ENCODE measurements around the gene HRK. TPM values are rescaled to one million over a fixed set of nuclear protein-coding genes. Genes with fewer than 3 reads are reported as not detected.

The HRK gene
- total and polyA plus RNA-seq, 2 of the 4 experiments (the other 2 are of a cell fraction) = not detected

DNA sequence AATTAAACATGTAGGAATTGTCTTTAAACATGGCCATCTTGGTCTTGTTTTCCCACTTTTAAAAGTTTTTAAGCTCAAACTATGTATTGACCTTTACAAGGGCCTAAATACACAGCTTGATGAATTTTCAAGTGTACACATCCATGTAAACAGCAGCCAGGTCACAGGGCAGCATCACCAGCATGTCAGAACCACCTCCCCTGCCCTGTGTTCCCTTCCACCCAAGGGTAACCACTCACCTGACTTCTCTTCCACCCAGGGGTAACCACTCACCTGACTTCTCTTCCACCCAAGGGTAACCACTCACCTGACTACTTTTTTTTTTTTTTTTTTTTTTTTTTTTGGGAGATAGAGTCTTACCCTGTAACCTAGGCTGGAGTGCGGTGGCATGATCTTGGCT lies 34.1 kb upstream of the HRK start:
- Histone ChIP-seq H4K5ac (ENCODE audit: low read depth, low read length) (no peak overlapping the region), H3K9me1 (ENCODE audit: insufficient read depth, low read length) (peaks cover 15% of the 10 kb centered on the region), H3K4ac (ENCODE audit: low read depth, low read length) (no peak overlapping the region), H3K18ac (ENCODE audit: low read depth, low read length) (no peak overlapping the region), H3K27me3 (ENCODE audit: control insufficient read depth, insufficient read depth, low read length) (no peaks in the 10 kb centered on the region), H3K4me2 (ENCODE audit: low read depth, low read length) (no peak overlapping the region), H3K9me3 (ENCODE audit: control insufficient read depth, insufficient read depth, low read length) (no peaks in the 10 kb centered on the region), H2BK5ac (ENCODE audit: low read depth, low read length, poor library complexity, severe bottlenecking) (no peak overlapping the region), H2BK15ac (ENCODE audit: low read depth, low read length) (no peak overlapping the region), H2AFZ (replicated peaks; ENCODE audit: low read length, poor library complexity) (no peak overlapping the region), H3K9ac (ENCODE audit: low read depth, low read length) (no peak overlapping the region), H4K8ac (ENCODE audit: low read depth in 2 of 2, low read length in 2 of 2) (no peak overlapping the region), H3K36me3 (ENCODE audit: control insufficient read depth, insufficient read depth, low read length) (peaks cover 2% of the 10 kb centered on the region; the same call in 1 of the 2 replicates), H3K14ac (replicated peaks; ENCODE audit: low read depth, low read length) (no peak overlapping the region), H4K91ac (ENCODE audit: insufficient read depth, low read depth, low read length) (no peak overlapping the region), H3K4me3 (ENCODE audit: insufficient read depth, low read depth, low read length) (no peak overlapping the region), H3K23ac (ENCODE audit: low read depth, low read length) (no peak overlapping the region), H2BK20ac (ENCODE audit: low read depth, low read length) (no peak overlapping the region), H3K4me1 (ENCODE audit: control insufficient read depth, insufficient read depth, low read length) (peaks cover 7% of the 10 kb centered on the region), H3K27ac (ENCODE audit: insufficient read depth, low read length) (no peak overlapping the region), H4K20me1 (ENCODE audit: insufficient read depth, low read length) (peaks cover 58% of the 10 kb centered on the region), H2AK9ac (replicated peaks; ENCODE audit: low read depth, low read length, poor library complexity) (no peak overlapping the region), H3K79me1 (ENCODE audit: low read depth in 1 of 2, low read length in 2 of 2) (peaks cover 33 to 82% of the 10 kb centered on the region in 2 experiments), H3K56ac (ENCODE audit: extremely low read depth, insufficient read depth, low read length) (no peak overlapping the region), H2BK120ac (ENCODE audit: low read depth, low read length) (no peak overlapping the region), H2AK5ac (ENCODE audit: low read depth, low read length) (no peak overlapping the region)
- dilution Hi-C loops (cut with HindIII; ENCODE audit: low sequenced_read_pairs, unreplicated experiment) (no loop called here), in situ Hi-C loops (cut with MboI; ENCODE audit: low sequenced_read_pairs) (no loop called here), intact Hi-C loops (cut with micrococcal nuclease) (loop anchor here (5.0 kb wide), 1 partner anchor 67 kb away; no protein-coding TSS in a partner anchor)
- ATAC-seq (ENCODE audit: low read depth) (no peak), DNase-seq (no peak)
- WGBS, 2 experiments (ENCODE audit: extremely low coverage in 2 of 2, insufficient read length in 1 of 2) = 100% methylated on average over 1 of the region's 1 CpG; no CpG with 5 or more reads in 1 of the 2 experiments
- ChIA-PET POLR2A (ENCODE audit: unreplicated experiment) (no interaction called here), CTCF (no interaction called here)
- TF ChIP-seq, protein P1, sequence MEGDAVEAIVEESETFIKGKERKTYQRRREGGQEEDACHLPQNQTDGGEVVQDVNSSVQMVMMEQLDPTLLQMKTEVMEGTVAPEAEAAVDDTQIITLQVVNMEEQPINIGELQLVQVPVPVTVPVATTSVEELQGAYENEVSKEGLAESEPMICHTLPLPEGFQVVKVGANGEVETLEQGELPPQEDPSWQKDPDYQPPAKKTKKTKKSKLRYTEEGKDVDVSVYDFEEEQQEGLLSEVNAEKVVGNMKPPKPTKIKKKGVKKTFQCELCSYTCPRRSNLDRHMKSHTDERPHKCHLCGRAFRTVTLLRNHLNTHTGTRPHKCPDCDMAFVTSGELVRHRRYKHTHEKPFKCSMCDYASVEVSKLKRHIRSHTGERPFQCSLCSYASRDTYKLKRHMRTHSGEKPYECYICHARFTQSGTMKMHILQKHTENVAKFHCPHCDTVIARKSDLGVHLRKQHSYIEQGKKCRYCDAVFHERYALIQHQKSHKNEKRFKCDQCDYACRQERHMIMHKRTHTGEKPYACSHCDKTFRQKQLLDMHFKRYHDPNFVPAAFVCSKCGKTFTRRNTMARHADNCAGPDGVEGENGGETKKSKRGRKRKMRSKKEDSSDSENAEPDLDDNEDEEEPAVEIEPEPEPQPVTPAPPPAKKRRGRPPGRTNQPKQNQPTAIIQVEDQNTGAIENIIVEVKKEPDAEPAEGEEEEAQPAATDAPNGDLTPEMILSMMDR (conservative IDR thresholded peaks at IDR 0.05; ENCODE audit: low read depth, low read length) = no peak
- TF ChIP-seq, protein P2, sequence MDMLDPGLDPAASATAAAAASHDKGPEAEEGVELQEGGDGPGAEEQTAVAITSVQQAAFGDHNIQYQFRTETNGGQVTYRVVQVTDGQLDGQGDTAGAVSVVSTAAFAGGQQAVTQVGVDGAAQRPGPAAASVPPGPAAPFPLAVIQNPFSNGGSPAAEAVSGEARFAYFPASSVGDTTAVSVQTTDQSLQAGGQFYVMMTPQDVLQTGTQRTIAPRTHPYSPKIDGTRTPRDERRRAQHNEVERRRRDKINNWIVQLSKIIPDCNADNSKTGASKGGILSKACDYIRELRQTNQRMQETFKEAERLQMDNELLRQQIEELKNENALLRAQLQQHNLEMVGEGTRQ (IDR thresholded peaks at IDR 0.05; ENCODE audit: low read depth, low read length) = no peak
- TF ChIP-seq RAD21 (IDR thresholded peaks at IDR 0.05; ENCODE audit: low read length) (no peak), FOS (IDR thresholded peaks at IDR 0.05; ENCODE audit: low read depth, low read length) (no peak), SMC3 (IDR thresholded peaks at IDR 0.05; ENCODE audit: low read depth, low read length) (no peak), NFE2L2 (IDR thresholded peaks at IDR 0.05; ENCODE audit: low read depth, low read length) (no peak)
- TF ChIP-seq, protein P3, sequence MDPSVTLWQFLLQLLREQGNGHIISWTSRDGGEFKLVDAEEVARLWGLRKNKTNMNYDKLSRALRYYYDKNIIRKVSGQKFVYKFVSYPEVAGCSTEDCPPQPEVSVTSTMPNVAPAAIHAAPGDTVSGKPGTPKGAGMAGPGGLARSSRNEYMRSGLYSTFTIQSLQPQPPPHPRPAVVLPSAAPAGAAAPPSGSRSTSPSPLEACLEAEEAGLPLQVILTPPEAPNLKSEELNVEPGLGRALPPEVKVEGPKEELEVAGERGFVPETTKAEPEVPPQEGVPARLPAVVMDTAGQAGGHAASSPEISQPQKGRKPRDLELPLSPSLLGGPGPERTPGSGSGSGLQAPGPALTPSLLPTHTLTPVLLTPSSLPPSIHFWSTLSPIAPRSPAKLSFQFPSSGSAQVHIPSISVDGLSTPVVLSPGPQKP (IDR thresholded peaks at IDR 0.05; ENCODE audit: borderline replicate concordance, low read depth, low read length) = no peak
- no TSS peak for BruUV-seq (replicated peaks)

Measured in IMR-90 (cell line).